Endothelial cell of umbilical vein (primary cell): Measurements from ENCODE around the gene KLHL41. TPM values are rescaled to one million over a fixed set of nuclear protein-coding genes. Genes with fewer than 3 reads are reported as not detected.

Experiments used
- BruUV-seq: library from RNA; stranded (reverse); fragments of 400-500 nt; replicated peaks from 2 replicates; lab custom pipeline; 2021; lab: Mats Ljungman, UMichigan
- CTCF ChIA-PET: fragments of 300-600, 350-600 bp; sonication (Branson Sonifier 250); formaldehyde crosslinking; loops from one replicate; lab custom pipeline; 2021; ENCODE audit warnings: antibody characterized with exemption, inconsistent platforms; lab: Charles Lee
- POLR2A ChIA-PET: fragments of 300-600, 350-600 bp; sonication (Branson Sonifier 250); formaldehyde crosslinking; loops from one replicate; lab custom pipeline; 2021; ENCODE audit warnings: antibody characterized with exemption, inconsistent platforms; lab: Charles Lee
- DNase-seq: peaks from one replicate; pipeline ENCODE4 v3.0.0-alpha.2; 2011; ENCODE audit warnings: low read depth, low spot score
- FAIRE-seq: peaks from 2 replicates; lab custom pipeline; 2011; peaks lifted over from hg19 to GRCh38; lab: Jason Lieb, UNC
- H2AFZ ChIP-seq: 2 replicates; pipeline ENCODE4 v1.6.0; 2012; ENCODE audit warnings: low read depth, low read length, control low read depth, inconsistent platforms
- H3K27ac ChIP-seq: 2 replicates; pipeline ENCODE4 v1.5.1; 2011; ENCODE audit warnings: low read depth, mild to moderate bottlenecking, control low read depth, low read length, moderate library complexity; ENCODE audit not compliant: insufficient read depth
- H3K27me3 ChIP-seq, 2 experiments: 2 replicates each; pipeline versions ENCODE4 v1.6.0 to v1.6.1; 2011; ENCODE audit warnings: low read length in 2 of 2, mixed read lengths in 1 of 2; ENCODE audit not compliant: control insufficient read depth in 2 of 2, insufficient read depth in 2 of 2
- H3K36me3 ChIP-seq, 2 experiments: 2 replicates in 1 of 2; 3 replicates in 1 of 2; pipeline ENCODE4 v1.5.1; 2011; ENCODE audit warnings: low read length in 2 of 2, mild to moderate bottlenecking in 1 of 2, moderate library complexity in 1 of 2; ENCODE audit not compliant: control insufficient read depth in 2 of 2, insufficient read depth in 2 of 2; ENCODE audit errors: extremely low read depth in 1 of 2
- H3K4me1 ChIP-seq: 3 replicates; pipeline ENCODE4 v1.5.1; 2011; ENCODE audit warnings: mild to moderate bottlenecking, low read length; ENCODE audit not compliant: control insufficient read depth, insufficient read depth; ENCODE audit errors: extremely low read depth
- H3K4me2 ChIP-seq: 2 replicates; pipeline ENCODE4 v1.6.1; 2011; ENCODE audit warnings: low read length, control low read depth, mixed read lengths; ENCODE audit not compliant: insufficient read depth
- H3K4me3 ChIP-seq, 3 experiments: fragments of 200-600 bp in 1 of 3; sonication (generic), shearing (Covaris generic) in 1 of 3; replicated peaks in 1 of 3; 2 replicates each; pipeline ENCODE4 v1.5.1; 2011 to 2016; ENCODE audit warnings: control low read depth in 3 of 3, low read length in 3 of 3, mild to moderate bottlenecking in 2 of 3, inconsistent platforms in 1 of 3, low read depth in 1 of 3, moderate library complexity in 1 of 3; ENCODE audit not compliant: insufficient read depth in 1 of 3
- H3K79me2 ChIP-seq: 2 replicates; pipeline ENCODE4 v1.6.0; 2012; ENCODE audit warnings: low read length, inconsistent platforms; ENCODE audit not compliant: control insufficient read depth, insufficient read depth
- H3K9ac ChIP-seq: replicated peaks from 2 replicates; pipeline ENCODE3; 2011; ENCODE audit warnings: low read length, control low read depth; ENCODE audit not compliant: insufficient read depth; ENCODE audit errors: extremely low read depth
- H3K9me1 ChIP-seq: replicated peaks from 3 replicates; pipeline ENCODE4 v1.6.0; 2011; ENCODE audit warnings: mild to moderate bottlenecking, low read length; ENCODE audit not compliant: control insufficient read depth, insufficient read depth; ENCODE audit errors: extremely low read depth
- H3K9me3 ChIP-seq: replicated peaks from 2 replicates; pipeline ENCODE4 v1.5.1; 2012; ENCODE audit warnings: low read length, inconsistent platforms; ENCODE audit not compliant: control insufficient read depth, insufficient read depth
- H4K20me1 ChIP-seq: replicated peaks from 2 replicates; pipeline ENCODE3; 2011; ENCODE audit warnings: mild to moderate bottlenecking, low read length; ENCODE audit not compliant: control insufficient read depth, insufficient read depth; ENCODE audit errors: extremely low read depth
- EZH2 ChIP-seq: IDR thresholded peaks from 2 replicates; pipeline ENCODE4 v1.6.1; 2012; ENCODE audit warnings: borderline replicate concordance, low read depth, mild to moderate bottlenecking, moderate library complexity, low read length, inconsistent platforms; ENCODE audit not compliant: severe bottlenecking
- FOS ChIP-seq: IDR thresholded peaks from 2 replicates; pipeline ENCODE4 v1.6.1; 2011; ENCODE audit warnings: mild to moderate bottlenecking, low read length, moderate library complexity, borderline replicate concordance; ENCODE audit not compliant: insufficient read depth
- GATA2 ChIP-seq: IDR thresholded peaks from 2 replicates; pipeline ENCODE4 v1.7.0; 2011; ENCODE audit warnings: low read depth, mild to moderate bottlenecking, moderate library complexity, mixed read lengths, low read length; ENCODE audit not compliant: insufficient read length, insufficient read depth
- JUN ChIP-seq: IDR thresholded peaks from 2 replicates; pipeline ENCODE4 v1.6.1; 2011; ENCODE audit warnings: borderline replicate concordance, low read depth; ENCODE audit not compliant: insufficient read length, insufficient read depth
- MYC ChIP-seq: IDR thresholded peaks from one replicate; pipeline ENCODE4 v1.6.1; 2011; ENCODE audit warnings: mild to moderate bottlenecking, low read depth, low read length
- POLR2A ChIP-seq: IDR thresholded peaks from 2 replicates; pipeline ENCODE4 v1.6.1; 2012; ENCODE audit warnings: low read depth, mild to moderate bottlenecking, control low read depth, low read length
- POLR2AphosphoS5 ChIP-seq: IDR thresholded peaks from 2 replicates; pipeline ENCODE4 v1.6.1; 2012; ENCODE audit warnings: low read depth, mild to moderate bottlenecking, control low read depth, low read length, moderate library complexity; ENCODE audit not compliant: insufficient read depth
- dilution Hi-C: fragments of 300-500 bp; cut with MboI; formaldehyde crosslinking; loops from one replicate; pipeline ENCODE4 v1.15.0; 2019; ENCODE audit warnings: low sequenced_read_pairs; ENCODE audit not compliant: extremely low pct_ligation_motif_present
- intact Hi-C: fragments of 100-400 bp; cut with micrococcal nuclease; formaldehyde crosslinking; loops from one replicate; pipeline ENCODE4 v1.10.0; 2022
- polyA plus RNA-seq, 4 experiments: library from polyadenylated mRNA; depleted of rRNA in 3 of 4; stranded (reverse) in 3 of 4; unstranded in 1 of 4; fragments of >200 nt; gene quantifications; 2 replicates each; pipeline versions ENCODE4 v1.2.1 to v1.2.3, GENCODE V29; 2011 to 2012; ENCODE audit warnings: missing spikeins in 1 of 4
- total RNA-seq: library from RNA; stranded (reverse); gene quantifications from 2 replicates; pipeline ENCODE4 v1.2.3, GENCODE V29; 2021
- TF ChIP-seq, protein P1 (sequence below): IDR thresholded peaks from 2 replicates; pipeline ENCODE4 v1.6.1; 2011; ENCODE audit not compliant: insufficient read depth, insufficient read length
- TF ChIP-seq, protein P2 (sequence below), 2 donors: IDR thresholded peaks; 1 replicate in 1 of 2; 2 replicates in 1 of 2; pipeline ENCODE4 v1.5.1; 2011; ENCODE audit warnings: low read length in 2 of 2, mild to moderate bottlenecking in 2 of 2, moderate library complexity in 2 of 2, control low read depth in 1 of 2, inconsistent platforms in 1 of 2, low read depth in 1 of 2; ENCODE audit not compliant: insufficient read depth in 1 of 2; ENCODE audit errors: extremely low read depth in 1 of 2

Gene KLHL41
- total and polyA plus RNA-seq, 2 donors (not counting 3 experiments of a cell fraction or from before 2014, with no cell fraction given) = 0.08 to 0.73 TPM

DNA sequence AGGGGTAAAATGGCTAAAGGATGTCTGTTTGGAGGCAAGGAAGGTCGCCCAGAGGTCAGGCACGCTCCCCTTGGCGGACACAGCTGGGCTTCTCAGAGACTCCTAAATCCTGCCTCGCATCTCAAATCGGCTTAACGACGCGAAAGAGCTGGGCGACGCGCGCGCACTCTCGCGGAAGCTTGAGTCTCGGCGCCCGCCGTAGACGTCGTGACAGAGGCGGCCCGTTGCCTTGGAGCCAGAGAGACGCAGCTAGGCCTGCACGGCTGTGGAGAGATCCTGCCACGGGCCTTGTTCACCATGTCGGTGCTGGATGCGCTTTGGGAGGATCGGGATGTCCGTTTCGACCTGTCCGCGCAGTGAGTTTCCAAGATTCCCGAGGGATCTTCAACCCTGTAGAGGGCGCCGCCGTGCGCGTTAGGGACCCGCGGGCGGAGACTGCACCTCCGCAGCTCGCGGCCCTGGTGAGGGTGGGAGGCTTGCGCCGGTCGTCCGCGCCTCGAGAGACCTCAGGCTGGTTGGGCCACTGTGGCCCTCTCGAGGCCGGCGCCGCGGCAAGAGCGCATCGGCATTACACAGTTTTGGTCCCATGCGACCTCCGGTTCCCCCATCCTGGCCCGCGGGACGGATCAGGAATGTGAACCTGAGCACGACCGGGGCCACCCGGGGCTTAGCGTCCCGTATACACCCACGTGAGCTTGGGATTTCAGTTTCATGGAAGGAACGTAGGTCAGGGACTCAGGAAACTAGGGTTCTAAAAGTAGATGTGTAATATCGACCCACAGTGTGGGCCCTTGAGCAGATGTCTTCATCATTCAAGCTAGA lies 30.0 kb upstream of the KLHL41 start, which contains the start of gene BBS5:
Gene BBS5, plus strand, starts transcription at position 238 of the 822 bp plus-strand sequence. Its CDS starts 60 bp downstream, at position 298.
- ChIA-PET CTCF (interaction anchor here (0.6 to 3.4 kb wide), 15 partner anchors 8 to 609 kb away, joined by 3 to 21 read pairs (median 3); partner anchors contain the start of genes FASTKD1 and UBR3), POLR2A (interaction anchor here (1.7 kb wide), 1 partner anchor 348 kb away, joined by 6 read pairs; the partner anchor contains the start of gene UBR3)
- Histone ChIP-seq H3K79me2 (no peaks in the 10 kb centered on the region), H3K27me3 (no peaks in the 10 kb centered on the region), H2AFZ (peak within 1 kb of the TSS; percentile 75), H3K9ac (peak within 1 kb of the TSS; percentile 73), H4K20me1 (no peaks in the 10 kb centered on the region), H3K4me2 (peak within 1 kb of the TSS; percentile 92), H3K9me1 (no peaks in the 10 kb centered on the region), H3K36me3 (peaks cover 0 to 4% of the 10 kb centered on the region in 2 experiments), H3K4me1 (peaks cover 17% of the 10 kb centered on the region), H3K4me3 (peak within 1 kb of the TSS; percentile 47 to 82 (median 70)), H3K9me3 (no peaks in the 10 kb centered on the region), H3K27ac (peak within 1 kb of the TSS; percentile 66)
- BruUV-seq = TSS peak; percentile 29
- intact Hi-C loops = loop anchor here (2.0 to 5.0 kb wide), 2 partner anchors 27 to 93 kb away; partner anchors contain the start of gene FASTKD1
- dilution Hi-C loops = no loop called here
- TF ChIP-seq MYC = no peak
- no peak for TF ChIP-seq FOS
- TF ChIP-seq EZH2 = no peak
- TF ChIP-seq, protein P1, sequence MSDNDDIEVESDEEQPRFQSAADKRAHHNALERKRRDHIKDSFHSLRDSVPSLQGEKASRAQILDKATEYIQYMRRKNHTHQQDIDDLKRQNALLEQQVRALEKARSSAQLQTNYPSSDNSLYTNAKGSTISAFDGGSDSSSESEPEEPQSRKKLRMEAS = peak; percentile 41
- TF ChIP-seq, protein P2, sequence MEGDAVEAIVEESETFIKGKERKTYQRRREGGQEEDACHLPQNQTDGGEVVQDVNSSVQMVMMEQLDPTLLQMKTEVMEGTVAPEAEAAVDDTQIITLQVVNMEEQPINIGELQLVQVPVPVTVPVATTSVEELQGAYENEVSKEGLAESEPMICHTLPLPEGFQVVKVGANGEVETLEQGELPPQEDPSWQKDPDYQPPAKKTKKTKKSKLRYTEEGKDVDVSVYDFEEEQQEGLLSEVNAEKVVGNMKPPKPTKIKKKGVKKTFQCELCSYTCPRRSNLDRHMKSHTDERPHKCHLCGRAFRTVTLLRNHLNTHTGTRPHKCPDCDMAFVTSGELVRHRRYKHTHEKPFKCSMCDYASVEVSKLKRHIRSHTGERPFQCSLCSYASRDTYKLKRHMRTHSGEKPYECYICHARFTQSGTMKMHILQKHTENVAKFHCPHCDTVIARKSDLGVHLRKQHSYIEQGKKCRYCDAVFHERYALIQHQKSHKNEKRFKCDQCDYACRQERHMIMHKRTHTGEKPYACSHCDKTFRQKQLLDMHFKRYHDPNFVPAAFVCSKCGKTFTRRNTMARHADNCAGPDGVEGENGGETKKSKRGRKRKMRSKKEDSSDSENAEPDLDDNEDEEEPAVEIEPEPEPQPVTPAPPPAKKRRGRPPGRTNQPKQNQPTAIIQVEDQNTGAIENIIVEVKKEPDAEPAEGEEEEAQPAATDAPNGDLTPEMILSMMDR (IDR thresholded peaks at IDR 0.05; ENCODE audit: extremely low read depth in 1 of 2, insufficient read depth in 1 of 2, low read depth in 1 of 2, low read length in 2 of 2) = peak; percentile 55 to 64
- peak; percentile 61 for TF ChIP-seq POLR2AphosphoS5
- TF ChIP-seq GATA2 = no peak
- peak; percentile 31 for TF ChIP-seq POLR2A
- TF ChIP-seq JUN = no peak
- FAIRE-seq (peak; percentile 85), DNase-seq (peak; percentile 87)
